Esophagus (tissue), 2 donors: ENCODE data around the gene NR1D1. TPM values are rescaled to one million over a fixed set of nuclear protein-coding genes. Genes with fewer than 3 reads are reported as not detected.
A peak's percentile ranks its signal among the peaks of the same experiment; 100 is the strongest.

ENCODE experiments used
- H3K27ac ChIP-seq, 2 donors: one replicate each; pipeline ENCODE4 v1.5.1; 2013; ENCODE audit warnings: low read depth in 2 of 2, mild to moderate bottlenecking in 2 of 2, inconsistent platforms in 1 of 2, low read length in 1 of 2, moderate library complexity in 1 of 2
- H3K27me3 ChIP-seq, 2 donors: one replicate each; pipeline ENCODE4 v1.6.1; 2013; ENCODE audit warnings: low read length in 2 of 2, control low read depth in 1 of 2, mild to moderate bottlenecking in 1 of 2; ENCODE audit not compliant: insufficient read depth in 2 of 2, control insufficient read depth in 1 of 2
- H3K36me3 ChIP-seq, 2 donors: one replicate each; pipeline ENCODE4 v1.6.1; 2013; ENCODE audit warnings: low read length in 1 of 2; ENCODE audit not compliant: control insufficient read depth in 2 of 2, insufficient read depth in 2 of 2
- H3K4me1 ChIP-seq, 2 donors: one replicate each; pipeline ENCODE4 v1.6.1; 2013; ENCODE audit warnings: low read length in 1 of 2; ENCODE audit not compliant: control insufficient read depth in 2 of 2, insufficient read depth in 2 of 2
- H3K4me3 ChIP-seq, 2 donors: one replicate each; pipeline ENCODE4 v1.5.1; 2013; ENCODE audit warnings: low read length in 2 of 2, mild to moderate bottlenecking in 2 of 2, low read depth in 1 of 2, moderate library complexity in 1 of 2
- H3K9me3 ChIP-seq, 2 donors: one replicate each; pipeline ENCODE4 v1.6.1; 2013; ENCODE audit warnings: mild to moderate bottlenecking in 2 of 2, low read depth in 1 of 2, low read length in 1 of 2, moderate library complexity in 1 of 2; ENCODE audit not compliant: control insufficient read depth in 2 of 2, insufficient read depth in 1 of 2
- WGBS, 2 donors: extraction: QIAGEN DNeasy Blood & Tissue Kit; methylation state at CpG; one replicate each; pipeline ENCODE4 v1.1.7; 2013; 5-methylcytosine and 5-hydroxymethylcytosine counted together
- polyA plus RNA-seq, 2 donors: library from polyadenylated mRNA; stranded (reverse); fragments of 200-250 nt; gene quantifications; one replicate each; pipeline ENCODE4 v1.2.3, GENCODE V29; 2013
- donor health status: healthy with polysubstance abuse.
- donor health status: Bipolar disorder and iron deficiency.

Gene NR1D1
- polyA plus RNA-seq, 2 donors: 23.6 to 24.6 TPM

DNA sequence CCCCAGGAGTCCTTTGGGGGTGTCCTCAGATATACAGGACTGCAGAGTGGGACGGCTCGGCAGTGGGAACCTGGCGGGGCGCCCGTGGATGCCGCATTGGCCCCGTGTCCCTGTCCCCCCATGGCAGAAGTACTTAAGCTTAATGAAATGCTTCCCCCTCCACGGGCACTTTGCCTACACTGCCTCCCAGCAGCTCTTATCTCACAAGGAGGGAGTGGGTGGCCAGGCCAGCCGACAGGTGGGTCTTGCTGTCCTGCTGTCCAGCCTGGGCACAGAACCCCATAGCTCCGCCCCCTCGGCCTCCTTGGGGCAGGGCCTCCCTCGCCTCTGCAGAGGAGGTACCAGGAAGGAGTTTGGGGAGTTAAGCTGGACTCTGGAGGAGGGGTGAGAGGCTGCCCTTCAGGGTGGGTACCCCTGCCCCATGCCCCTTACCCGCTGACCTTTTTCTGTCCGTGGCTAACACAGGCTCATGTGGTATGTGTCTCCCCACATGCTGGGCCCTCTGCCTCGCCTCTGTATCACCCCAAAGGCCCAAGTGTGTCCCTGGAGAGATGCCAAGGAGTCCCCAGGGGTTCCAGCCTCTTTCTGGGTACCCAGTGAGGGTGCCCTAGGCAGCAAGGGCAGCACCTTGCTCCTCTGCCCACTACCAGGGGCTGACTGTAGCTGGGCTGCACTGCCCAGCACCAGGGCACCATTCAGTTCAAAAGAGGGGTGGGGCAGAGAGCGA, 28.9 kb downstream of the NR1D1 start:
- H3K4me3 ChIP-seq: no peak overlapping the region
- 31 to 44% methylated on average over 16 of the region's 16 CpGs for WGBS, 2 donors

DNA sequence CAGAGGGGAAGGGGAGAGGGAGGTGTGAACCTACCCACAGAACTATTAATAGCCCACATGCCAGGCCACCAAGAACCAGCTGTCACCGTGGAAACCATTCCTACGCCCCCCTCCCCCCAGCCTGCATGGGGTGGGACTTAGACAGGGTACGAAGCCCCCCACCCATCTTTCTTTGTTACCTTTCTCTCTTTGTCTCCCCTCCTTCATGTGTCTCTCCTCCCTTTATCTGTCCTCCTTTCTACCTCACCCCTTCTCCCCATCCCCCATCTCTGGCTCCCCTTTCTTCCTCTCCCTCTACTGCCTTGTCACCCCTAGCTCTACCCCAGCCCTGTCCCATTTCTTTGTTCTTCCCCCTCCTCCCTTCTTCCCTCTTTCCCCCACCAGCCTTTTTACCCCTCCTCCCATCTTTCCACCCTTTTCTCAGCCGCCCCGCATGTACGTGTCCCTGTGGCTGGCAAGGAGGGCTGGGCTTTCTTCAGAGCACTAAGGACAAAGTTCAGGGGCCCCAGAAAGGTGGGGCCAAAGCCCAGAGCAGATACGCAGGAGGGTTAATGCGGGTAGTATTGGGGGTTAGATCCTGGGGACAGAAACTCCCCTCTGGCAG, 29.6 kb downstream of the NR1D1 start:
- no peaks in the 10 kb centered on the region for H3K27me3 ChIP-seq
- H3K4me3 ChIP-seq: no peak overlapping the region
- peaks cover 32 to 57% of the 10 kb centered on the region in 2 donors for H3K4me1 ChIP-seq
- H3K36me3 ChIP-seq: peaks cover 0 to 8% of the 10 kb centered on the region in 2 donors
- peak overlapping the region; percentile 85 to 94 for H3K27ac ChIP-seq
- H3K9me3 ChIP-seq: no peaks in the 10 kb centered on the region
- WGBS, 2 donors: 28 to 32% methylated on average over 7 to 8 of the region's 8 CpGs

More for the DNA sequence above, 28.9 kb downstream of the NR1D1 start:
- Histone ChIP-seq H3K27me3 (no peaks in the 10 kb centered on the region), H3K27ac (peak overlapping the region; percentile 85 to 94), H3K4me1 (peaks cover 28 to 61% of the 10 kb centered on the region in 2 donors), H3K9me3 (no peaks in the 10 kb centered on the region), H3K36me3 (peaks cover 0 to 8% of the 10 kb centered on the region in 2 donors)

DNA sequence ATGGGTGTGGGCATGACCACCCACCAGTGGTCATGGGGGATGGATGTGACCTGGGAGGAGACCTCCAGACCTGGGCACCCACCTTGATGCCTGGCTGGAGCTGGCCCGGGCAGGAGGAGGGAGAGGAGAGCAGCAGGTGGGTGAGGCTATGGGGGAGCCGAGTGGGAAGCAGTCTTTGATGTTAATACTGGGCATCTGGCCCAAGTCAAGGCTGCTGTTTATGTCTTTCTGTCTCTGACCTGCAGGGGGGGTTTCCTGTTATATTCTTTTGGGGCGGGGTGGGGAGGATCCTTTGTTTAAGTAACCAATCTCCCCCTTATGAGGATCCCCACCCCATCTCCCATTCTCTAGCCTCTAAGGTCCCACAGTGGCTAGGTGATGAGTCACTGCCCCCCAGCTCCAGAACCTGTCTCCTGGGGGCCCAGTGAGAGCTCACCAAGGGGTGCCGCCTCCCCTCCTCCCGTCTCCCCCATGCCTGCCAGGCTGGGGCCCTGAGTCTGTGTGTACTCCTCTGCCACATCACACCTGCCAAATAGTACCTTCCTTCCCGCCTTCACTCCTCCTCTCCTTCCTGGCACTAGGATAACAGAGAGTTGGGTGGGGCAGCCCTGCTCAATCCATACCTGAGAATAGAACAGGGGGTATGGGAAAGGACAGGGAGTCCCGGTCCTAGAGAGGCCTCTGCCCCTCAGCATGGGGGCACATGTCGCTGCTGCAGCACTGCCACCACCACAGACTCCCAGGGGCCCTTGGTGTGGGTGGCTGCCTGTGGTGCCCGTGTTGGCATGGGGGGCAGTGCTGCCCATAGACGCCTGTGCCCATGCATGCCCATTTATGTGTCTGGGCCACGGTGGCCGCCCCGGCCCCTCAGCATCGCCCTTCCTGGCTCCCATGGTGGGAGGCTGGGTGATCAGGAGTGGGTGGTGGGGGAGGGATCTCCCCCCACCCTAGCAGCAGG, 30.4 kb downstream of the NR1D1 start:
- peaks cover 0 to 8% of the 10 kb centered on the region in 2 donors for H3K36me3 ChIP-seq

DNA sequence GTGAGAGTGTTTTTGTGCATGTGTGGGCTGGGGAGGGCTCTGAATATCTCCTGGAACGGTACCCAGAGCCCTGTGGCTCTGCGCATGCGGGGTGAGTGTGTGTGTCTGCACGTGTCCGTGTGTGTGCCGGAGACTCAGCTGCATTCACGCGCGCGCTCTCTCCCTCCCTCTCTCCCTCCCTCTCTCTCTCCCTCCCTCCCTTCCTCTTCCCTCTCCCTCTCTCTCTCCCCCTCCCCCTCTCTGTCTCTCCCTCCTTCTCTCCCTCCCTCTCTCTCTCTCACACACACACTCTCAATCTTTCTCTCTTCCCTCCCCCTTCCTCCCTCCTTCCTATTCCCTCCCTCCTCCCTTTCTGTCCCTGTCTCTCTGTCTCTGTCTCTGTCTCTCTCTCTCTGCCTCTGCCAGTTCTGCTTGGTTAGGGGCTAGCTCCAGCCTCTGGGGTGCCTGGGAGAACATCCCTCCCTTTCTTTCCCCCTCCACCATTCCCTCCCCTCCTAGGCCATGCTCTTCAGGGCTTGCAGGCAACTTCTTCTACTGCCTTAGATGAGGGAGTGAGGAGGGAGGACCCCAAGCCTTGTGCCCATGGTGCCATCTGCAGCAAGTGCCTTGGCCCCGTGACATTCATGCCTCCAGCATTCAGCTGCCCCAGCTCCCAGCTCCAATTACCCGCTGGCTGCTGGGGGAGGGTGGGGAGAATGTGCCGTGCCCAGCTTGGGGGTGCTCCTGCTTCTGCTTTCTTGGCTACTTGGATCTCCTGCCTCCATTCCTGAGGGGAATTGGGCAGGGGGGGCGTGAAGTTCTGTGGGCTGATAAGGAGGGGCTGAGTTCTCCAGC, 31.3 kb downstream of the NR1D1 start:
- Histone ChIP-seq H3K27ac (peak overlapping the region; percentile 89 to 94), H3K36me3 (no peaks in the 10 kb centered on the region), H3K4me3 (peak overlapping the region in 1 of 2 donors; percentile 12), H3K27me3 (no peaks in the 10 kb centered on the region), H3K4me1 (peaks cover 28 to 50% of the 10 kb centered on the region in 2 donors), H3K9me3 (no peaks in the 10 kb centered on the region)
- 4 to 5% methylated on average over 14 of the region's 14 CpGs for WGBS, 2 donors

More for the DNA sequence above, 30.4 kb downstream of the NR1D1 start:
- H3K4me1 ChIP-seq: peaks cover 35 to 50% of the 10 kb centered on the region in 2 donors
- H3K9me3 ChIP-seq: no peaks in the 10 kb centered on the region
- H3K27me3 ChIP-seq: no peaks in the 10 kb centered on the region
- 18 to 22% methylated on average over 12 to 14 of the region's 14 CpGs for WGBS, 2 donors
- no peak overlapping the region for H3K4me3 ChIP-seq
- peak overlapping the region; percentile 85 to 94 for H3K27ac ChIP-seq

DNA sequence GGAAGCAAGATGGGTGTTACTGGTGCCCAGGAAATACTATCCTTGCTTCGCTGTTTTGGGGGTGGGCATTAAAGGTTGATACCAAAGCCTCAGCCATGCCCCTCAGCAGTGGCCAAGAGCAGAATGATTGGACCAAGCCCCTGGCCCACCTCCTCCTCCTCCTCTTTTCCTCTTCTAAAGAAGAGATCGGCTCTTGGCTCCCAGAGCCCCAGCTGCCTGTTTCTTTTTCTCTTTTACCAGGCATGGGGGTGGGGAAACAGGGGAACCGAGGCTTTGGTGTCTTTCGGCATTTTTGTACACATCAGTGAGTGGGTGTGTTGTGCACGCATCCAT, 31.8 kb downstream of the NR1D1 start:
- Histone ChIP-seq H3K9me3 (no peaks in the 10 kb centered on the region), H3K27me3 (no peaks in the 10 kb centered on the region), H3K27ac (peak overlapping the region; percentile 89 to 94), H3K4me1 (peaks cover 32 to 55% of the 10 kb centered on the region in 2 donors), H3K4me3 (peak overlapping the region in 1 of 2 donors; percentile 12), H3K36me3 (no peaks in the 10 kb centered on the region)
- WGBS, 2 donors: 6 to 8% methylated on average over 5 of the region's 5 CpGs

DNA sequence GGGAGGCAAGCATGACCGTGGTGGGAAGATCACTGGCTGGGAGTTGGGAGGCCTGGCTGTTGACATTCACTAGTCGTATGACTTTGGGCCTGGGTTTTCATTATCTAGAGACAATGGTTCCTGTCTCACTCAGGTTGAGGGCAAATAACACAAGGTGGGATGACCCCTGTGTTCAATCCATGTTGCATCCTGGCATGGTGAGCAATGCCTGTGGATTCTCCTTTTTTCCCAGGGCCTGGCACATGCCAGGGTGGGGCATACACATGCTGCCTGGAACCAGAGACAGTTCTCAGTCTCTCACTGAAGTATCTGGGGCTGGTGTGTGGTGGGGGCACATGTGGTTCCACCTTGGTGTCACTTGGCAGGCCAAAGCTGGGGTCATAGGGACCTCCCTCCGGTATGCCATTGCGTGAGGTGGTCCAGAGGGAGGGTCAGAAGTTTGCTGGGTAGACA, 32.2 kb downstream of the NR1D1 start:
- peak overlapping the region; percentile 89 to 94 for H3K27ac ChIP-seq
- no peaks in the 10 kb centered on the region for H3K27me3 ChIP-seq
- no peaks in the 10 kb centered on the region for H3K36me3 ChIP-seq
- no peaks in the 10 kb centered on the region for H3K9me3 ChIP-seq
- H3K4me3 ChIP-seq: no peak overlapping the region
- H3K4me1 ChIP-seq: peaks cover 32 to 56% of the 10 kb centered on the region in 2 donors
- 31 to 34% methylated on average over 4 of the region's 4 CpGs for WGBS, 2 donors

DNA sequence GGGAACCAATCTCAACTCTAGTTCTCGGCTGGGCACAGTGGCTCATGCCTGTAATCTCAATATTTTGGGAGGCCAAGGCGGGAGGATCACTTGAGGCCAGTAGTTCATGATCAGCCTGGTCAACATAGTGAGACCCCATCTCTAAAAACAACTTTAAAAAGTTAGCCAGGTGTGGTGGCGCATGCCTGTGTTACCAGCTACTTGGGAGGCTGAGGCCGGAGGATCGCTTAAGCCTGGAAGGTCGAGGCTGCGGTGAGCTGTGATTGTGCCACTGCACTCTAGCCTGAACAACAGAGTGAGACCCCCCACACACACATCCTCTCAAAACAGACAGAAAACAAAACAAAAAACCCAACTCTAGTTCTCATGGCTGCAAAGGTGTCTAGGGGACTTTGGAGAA, 32.7 kb downstream of the NR1D1 start:
- no peaks in the 10 kb centered on the region for H3K9me3 ChIP-seq

DNA sequence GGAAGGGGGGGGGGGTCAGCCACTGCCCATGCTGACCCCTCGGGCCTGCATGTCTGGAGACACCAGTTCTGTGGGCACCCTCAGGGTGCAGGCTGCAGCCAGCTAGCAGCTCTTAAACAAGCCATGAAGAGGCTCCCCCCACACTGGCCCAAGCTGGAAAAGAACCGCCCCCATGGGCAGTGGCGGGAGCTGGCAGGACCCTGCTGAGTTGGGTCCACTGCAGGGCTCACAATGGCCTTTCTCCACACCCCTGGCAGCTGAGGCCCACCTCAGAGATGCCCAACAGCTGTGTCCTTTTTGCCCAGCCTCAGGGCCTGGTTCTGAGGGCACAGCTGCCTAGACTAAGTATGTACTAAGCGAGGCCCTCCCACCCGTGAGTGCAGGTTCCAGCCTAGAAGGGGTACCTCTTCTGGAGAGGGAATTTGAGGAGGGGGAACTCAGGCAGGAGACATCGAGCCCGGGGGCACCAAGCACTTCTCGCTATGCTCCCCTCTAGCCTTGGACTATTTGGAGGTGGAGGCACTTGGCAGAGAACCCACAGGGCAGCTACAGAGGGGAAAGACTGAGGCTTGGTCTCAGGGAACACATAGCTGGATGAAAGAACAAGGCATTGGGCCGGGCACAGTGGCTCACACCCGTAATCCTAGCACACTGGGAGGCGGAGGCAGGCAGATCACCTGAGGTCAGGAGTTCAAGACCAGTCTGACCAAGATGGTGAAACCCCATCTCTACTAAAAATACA, 34.4 kb downstream of the NR1D1 start:
- Histone ChIP-seq H3K36me3 (no peaks in the 10 kb centered on the region), H3K27me3 (no peaks in the 10 kb centered on the region), H3K4me1 (peaks cover 17 to 42% of the 10 kb centered on the region in 2 donors), H3K27ac (peak overlapping the region; percentile 68 to 87), H3K4me3 (no peak overlapping the region), H3K9me3 (peaks cover 0 to 2% of the 10 kb centered on the region in 2 donors)
- 63 to 65% methylated on average over 9 to 11 of the region's 11 CpGs for WGBS, 2 donors

More for the DNA sequence above, 32.7 kb downstream of the NR1D1 start:
- Histone ChIP-seq H3K4me3 (no peak overlapping the region), H3K27me3 (no peaks in the 10 kb centered on the region), H3K36me3 (no peaks in the 10 kb centered on the region), H3K4me1 (peaks cover 28 to 51% of the 10 kb centered on the region in 2 donors), H3K27ac (peak overlapping the region; percentile 89 to 94)
- WGBS, 2 donors: 91 to 95% methylated on average over 7 of the region's 7 CpGs
